ENCODE results near the gene PLEKHA7.

PLEKHA7 gene

DNA sequence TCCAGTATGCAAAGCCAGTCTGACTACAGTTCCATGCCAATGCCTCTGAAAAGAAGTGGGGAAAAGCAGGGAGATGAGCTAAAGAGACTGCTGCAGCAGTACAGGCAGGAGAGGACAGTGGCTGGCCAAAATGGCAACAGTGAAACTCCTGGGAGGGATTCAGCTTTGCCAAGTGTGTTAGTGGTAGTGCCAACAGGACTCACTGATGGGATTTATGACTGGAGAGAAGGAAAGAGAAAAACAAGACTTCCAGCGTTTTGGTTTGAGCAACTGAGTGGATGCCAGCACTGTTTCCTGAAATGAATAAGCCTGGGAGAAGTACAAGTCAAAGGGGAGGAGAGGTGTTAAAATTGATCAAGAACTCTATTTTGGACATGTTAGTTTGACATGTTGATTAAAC lies 80.9 kb downstream of the PLEKHA7 start:
- Histone ChIP-seq H3K4me3 (ENCODE audit: low read depth in 1 of 5, low read length in 5 of 5) (no peak overlapping the region), H3K27ac (ENCODE audit: low read depth, low read length) (no peak overlapping the region), H3K9me3 (ENCODE audit: control insufficient read depth in 5 of 5, low read length in 5 of 5) (no peaks in the 10 kb centered on the region), H3K36me3 (ENCODE audit: control insufficient read depth in 5 of 5, insufficient read depth in 5 of 5, low read length in 5 of 5) (no peaks in the 10 kb centered on the region), H3K9ac (ENCODE audit: low read length in 5 of 5) (no peak overlapping the region), H3K27me3 (ENCODE audit: control insufficient read depth in 5 of 5, insufficient read depth in 4 of 5, low read length in 5 of 5) (no peaks in the 10 kb centered on the region), H3K4me1 (ENCODE audit: control insufficient read depth in 5 of 5, insufficient read depth in 5 of 5, low read length in 5 of 5) (peaks cover 2 to 38% (median 25%) of the 10 kb centered on the region in 5 donors)

DNA sequence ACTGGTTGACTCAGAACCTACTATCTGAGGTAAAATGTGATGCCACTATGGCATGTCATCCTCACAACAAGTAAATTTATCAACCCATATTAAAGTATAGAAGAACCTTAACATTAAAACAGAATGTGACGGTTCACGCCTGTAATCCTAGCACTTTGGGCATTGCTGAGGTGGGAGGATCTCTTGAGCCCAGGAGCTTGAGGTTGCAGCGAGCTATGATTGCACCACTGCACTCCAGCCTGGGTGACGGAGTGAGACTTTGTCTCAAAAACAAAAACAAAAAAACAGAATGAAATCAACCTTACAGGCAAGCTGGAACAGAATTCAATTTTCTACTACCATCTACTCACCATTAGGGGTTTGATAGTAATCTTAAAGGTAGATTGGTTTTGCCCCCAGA lies 86.2 kb downstream of the PLEKHA7 start:
- H3K27ac ChIP-seq (ENCODE audit: low read depth, low read length), result no peak overlapping the region
- H3K4me3 ChIP-seq (ENCODE audit: low read depth in 1 of 5, low read length in 5 of 5), result no peak overlapping the region
- no peak overlapping the region for H3K9ac ChIP-seq (ENCODE audit: low read length in 5 of 5)
- H3K36me3 ChIP-seq (ENCODE audit: control insufficient read depth in 5 of 5, insufficient read depth in 5 of 5, low read length in 5 of 5), result no peaks in the 10 kb centered on the region
- H3K27me3 ChIP-seq (ENCODE audit: control insufficient read depth in 5 of 5, insufficient read depth in 4 of 5, low read length in 5 of 5), result peaks cover 6 to 28% (median 15%) of the 10 kb centered on the region in 5 donors
- H3K9me3 ChIP-seq (ENCODE audit: control insufficient read depth in 5 of 5, low read length in 5 of 5), result no peaks in the 10 kb centered on the region
- peaks cover 1 to 43% (median 28%) of the 10 kb centered on the region in 5 donors for H3K4me1 ChIP-seq (ENCODE audit: control insufficient read depth in 5 of 5, insufficient read depth in 5 of 5, low read length in 5 of 5)

DNA sequence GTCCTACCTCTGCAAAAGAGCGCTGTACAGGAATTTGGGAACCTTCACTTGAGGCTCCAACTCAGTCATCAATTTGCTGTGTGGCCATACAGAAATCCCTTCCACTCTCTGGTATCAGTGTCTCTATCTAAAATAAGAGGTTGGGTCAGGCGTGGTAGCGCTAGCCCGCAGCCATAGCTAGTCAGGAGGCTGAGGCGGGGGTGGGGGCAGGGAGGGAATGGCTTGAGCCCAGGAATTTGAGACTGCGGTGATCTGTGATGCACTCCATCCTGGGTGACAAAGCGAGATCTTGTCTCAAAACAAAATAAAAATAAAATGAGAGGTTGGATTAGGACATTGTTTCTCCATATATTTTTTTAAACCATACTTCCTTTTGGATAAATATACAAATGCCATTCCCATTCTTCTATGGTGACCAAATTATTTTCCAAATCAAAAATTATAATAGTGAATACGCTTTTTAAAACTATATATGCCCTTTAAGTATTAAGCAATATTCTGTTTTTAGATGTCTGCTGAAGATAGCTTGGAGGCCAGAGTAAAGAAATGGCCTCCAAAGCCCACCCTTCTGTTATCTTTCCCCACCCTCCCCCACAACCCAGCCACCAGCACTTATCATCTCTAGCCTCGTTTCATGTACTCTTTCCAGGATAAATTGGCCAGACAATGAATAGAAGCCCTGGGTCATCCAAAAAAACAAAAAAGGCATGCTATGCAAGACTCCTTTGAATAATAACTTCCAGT lies 87.2 kb downstream of the PLEKHA7 start:
- no peak overlapping the region for H3K27ac ChIP-seq (ENCODE audit: low read depth, low read length)
- H3K36me3 ChIP-seq (ENCODE audit: control insufficient read depth in 5 of 5, insufficient read depth in 5 of 5, low read length in 5 of 5), result no peaks in the 10 kb centered on the region
- H3K4me1 ChIP-seq (ENCODE audit: control insufficient read depth in 5 of 5, insufficient read depth in 5 of 5, low read length in 5 of 5), result peaks cover 1 to 33% (median 22%) of the 10 kb centered on the region in 5 donors
- no peak overlapping the region for H3K9ac ChIP-seq (ENCODE audit: low read length in 5 of 5)
- peaks cover 6 to 28% (median 15%) of the 10 kb centered on the region in 5 donors for H3K27me3 ChIP-seq (ENCODE audit: control insufficient read depth in 5 of 5, insufficient read depth in 4 of 5, low read length in 5 of 5)
- no peaks in the 10 kb centered on the region for H3K9me3 ChIP-seq (ENCODE audit: control insufficient read depth in 5 of 5, low read length in 5 of 5)
- no peak overlapping the region for H3K4me3 ChIP-seq (ENCODE audit: low read depth in 1 of 5, low read length in 5 of 5)

DNA sequence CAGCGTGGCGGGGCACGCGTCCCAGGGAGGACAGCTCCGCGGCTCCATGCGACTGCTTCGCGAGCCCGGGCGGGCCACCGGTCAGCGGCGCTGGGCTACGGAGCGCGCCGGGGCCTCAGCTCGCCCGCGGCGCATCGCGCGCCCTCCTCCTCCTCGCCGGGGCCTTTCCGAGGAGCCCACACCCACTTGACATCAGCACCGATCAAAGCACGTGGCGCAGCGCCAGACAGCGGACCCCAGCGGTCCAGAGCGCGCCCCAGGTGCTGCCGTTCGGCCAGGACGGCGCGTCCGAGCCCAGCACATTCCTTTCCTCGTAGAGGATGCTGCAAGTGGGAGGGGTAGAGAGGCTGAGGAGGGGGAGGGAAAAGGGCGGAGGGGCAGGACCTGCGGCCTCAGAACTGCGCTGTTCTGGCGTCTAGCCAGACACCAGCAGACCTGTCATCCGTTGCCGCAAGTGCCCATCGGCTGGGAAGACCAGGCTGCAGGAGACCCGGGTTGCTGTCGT lies 88.6 kb downstream of the PLEKHA7 start:
- Histone ChIP-seq H3K9ac (ENCODE audit: low read length in 5 of 5) (no peak overlapping the region), H3K4me1 (ENCODE audit: control insufficient read depth in 5 of 5, insufficient read depth in 5 of 5, low read length in 5 of 5) (peaks cover 1 to 25% (median 17%) of the 10 kb centered on the region in 5 donors), H3K9me3 (ENCODE audit: control insufficient read depth in 5 of 5, low read length in 5 of 5) (no peaks in the 10 kb centered on the region), H3K4me3 (ENCODE audit: low read depth in 1 of 5, low read length in 5 of 5) (peak overlapping the region in 4 of 5 donors; percentile 60 to 67 (median 62)), H3K27ac (ENCODE audit: low read depth, low read length) (no peak overlapping the region), H3K36me3 (ENCODE audit: control insufficient read depth in 5 of 5, insufficient read depth in 5 of 5, low read length in 5 of 5) (no peaks in the 10 kb centered on the region), H3K27me3 (ENCODE audit: control insufficient read depth in 5 of 5, insufficient read depth in 4 of 5, low read length in 5 of 5) (peaks cover 6 to 28% (median 15%) of the 10 kb centered on the region in 5 donors)

DNA sequence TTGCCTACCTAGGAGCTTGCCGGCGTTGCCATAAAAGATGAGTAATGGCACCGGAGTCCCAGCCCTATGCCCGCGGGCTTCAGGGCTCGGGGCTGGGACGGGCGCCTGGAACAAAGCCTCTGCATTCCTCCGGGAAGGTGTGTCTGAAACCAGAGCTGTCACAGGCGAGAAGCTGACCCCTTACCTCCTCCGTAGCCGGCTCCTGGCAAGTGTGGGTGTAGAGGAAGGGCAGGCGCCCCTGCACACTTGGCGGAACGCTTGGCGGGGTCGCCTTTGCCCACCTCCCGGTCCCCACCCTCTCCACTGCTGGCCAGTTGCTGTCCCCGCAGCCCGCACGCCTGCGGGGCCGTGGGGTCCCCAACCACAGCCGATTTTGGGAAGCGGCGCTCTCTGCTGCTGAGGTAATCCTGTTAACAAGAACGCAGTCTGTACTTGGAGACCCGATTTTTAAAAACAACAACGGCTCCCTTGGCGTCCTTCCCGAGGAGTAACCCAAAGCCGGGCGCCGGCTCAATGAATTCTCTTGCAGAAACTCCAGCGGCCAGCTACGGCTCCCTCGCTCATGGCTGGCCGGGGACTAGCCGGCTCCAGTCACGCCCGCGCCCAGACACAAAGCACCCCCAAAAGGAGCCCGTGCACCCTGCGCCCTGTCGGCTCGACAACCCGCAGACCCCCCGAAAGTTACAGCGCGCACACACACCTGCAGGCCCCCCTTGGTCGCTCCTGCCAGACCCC lies 89.2 kb downstream of the PLEKHA7 start:
- Histone ChIP-seq H3K4me3 (ENCODE audit: low read depth in 1 of 5, low read length in 5 of 5) (peak overlapping the region in 4 of 5 donors; percentile 60 to 67 (median 62)), H3K27ac (ENCODE audit: low read depth, low read length) (no peak overlapping the region)

DNA sequence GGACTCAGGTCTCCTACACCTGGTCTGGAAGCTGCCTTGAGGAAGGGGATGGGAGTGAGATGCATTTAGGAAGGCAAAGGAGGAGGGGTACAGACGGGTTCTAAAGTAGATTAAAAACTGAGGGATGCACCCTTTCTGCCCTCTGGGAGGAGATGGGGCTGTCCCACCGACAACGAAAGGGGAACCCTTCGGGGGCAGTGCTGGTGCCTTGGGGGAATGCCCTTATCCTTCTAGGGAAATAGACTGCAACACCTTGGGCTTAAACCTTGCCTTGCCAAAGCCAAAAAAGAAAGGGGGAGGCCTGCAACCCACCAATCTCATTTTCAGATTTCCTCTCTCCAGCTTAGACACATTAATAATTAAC lies 89.8 kb downstream of the PLEKHA7 start:
- H3K9ac ChIP-seq (ENCODE audit: low read length in 5 of 5), result no peak overlapping the region
- peaks cover 1 to 25% (median 17%) of the 10 kb centered on the region in 5 donors for H3K4me1 ChIP-seq (ENCODE audit: control insufficient read depth in 5 of 5, insufficient read depth in 5 of 5, low read length in 5 of 5)
- H3K27ac ChIP-seq (ENCODE audit: low read depth, low read length), result no peak overlapping the region
- H3K4me3 ChIP-seq (ENCODE audit: low read depth in 1 of 5, low read length in 5 of 5), result peak overlapping the region in 2 of 5 donors; percentile 62 to 67
- peaks cover 6 to 28% (median 15%) of the 10 kb centered on the region in 5 donors for H3K27me3 ChIP-seq (ENCODE audit: control insufficient read depth in 5 of 5, insufficient read depth in 4 of 5, low read length in 5 of 5)
- no peaks in the 10 kb centered on the region for H3K9me3 ChIP-seq (ENCODE audit: control insufficient read depth in 5 of 5, low read length in 5 of 5)
- no peaks in the 10 kb centered on the region for H3K36me3 ChIP-seq (ENCODE audit: control insufficient read depth in 5 of 5, insufficient read depth in 5 of 5, low read length in 5 of 5)

More for the DNA sequence above, 89.2 kb downstream of the PLEKHA7 start:
- Histone ChIP-seq H3K9me3 (ENCODE audit: control insufficient read depth in 5 of 5, low read length in 5 of 5) (no peaks in the 10 kb centered on the region), H3K4me1 (ENCODE audit: control insufficient read depth in 5 of 5, insufficient read depth in 5 of 5, low read length in 5 of 5) (peaks cover 1 to 25% (median 17%) of the 10 kb centered on the region in 5 donors), H3K36me3 (ENCODE audit: control insufficient read depth in 5 of 5, insufficient read depth in 5 of 5, low read length in 5 of 5) (no peaks in the 10 kb centered on the region), H3K27me3 (ENCODE audit: control insufficient read depth in 5 of 5, insufficient read depth in 4 of 5, low read length in 5 of 5) (peaks cover 6 to 28% (median 15%) of the 10 kb centered on the region in 5 donors), H3K9ac (ENCODE audit: low read length in 5 of 5) (peak overlapping the region in 2 of 5 donors; percentile 11 to 48)

DNA sequence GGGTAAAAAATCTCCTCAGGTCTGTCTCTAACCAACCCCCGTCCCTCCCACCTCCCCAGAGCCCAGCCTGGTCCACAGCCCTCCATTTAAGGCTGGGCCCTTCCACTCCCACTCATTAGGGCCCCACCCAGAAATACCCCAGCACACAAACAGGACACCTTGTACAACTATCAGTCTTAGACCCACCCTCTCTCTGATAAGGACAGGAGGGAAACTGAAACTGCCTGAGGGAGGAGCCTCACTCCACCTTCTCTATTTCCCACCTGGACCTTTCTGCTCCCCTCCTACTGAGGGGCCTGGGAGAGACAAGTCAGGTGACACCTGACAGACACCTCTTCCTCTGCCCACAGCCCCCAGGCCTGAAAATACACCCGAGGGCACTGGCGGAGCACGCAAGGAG lies 90.2 kb downstream of the PLEKHA7 start:
- H3K9ac ChIP-seq (ENCODE audit: low read length in 5 of 5), result no peak overlapping the region
- H3K36me3 ChIP-seq (ENCODE audit: control insufficient read depth in 5 of 5, insufficient read depth in 5 of 5, low read length in 5 of 5), result no peaks in the 10 kb centered on the region
- H3K27ac ChIP-seq (ENCODE audit: low read depth, low read length), result no peak overlapping the region
- H3K4me3 ChIP-seq (ENCODE audit: low read depth in 1 of 5, low read length in 5 of 5), result no peak overlapping the region
- H3K9me3 ChIP-seq (ENCODE audit: control insufficient read depth in 5 of 5, low read length in 5 of 5), result no peaks in the 10 kb centered on the region
- H3K4me1 ChIP-seq (ENCODE audit: control insufficient read depth in 5 of 5, insufficient read depth in 5 of 5, low read length in 5 of 5), result peaks cover 1 to 25% (median 17%) of the 10 kb centered on the region in 5 donors
- H3K27me3 ChIP-seq (ENCODE audit: control insufficient read depth in 5 of 5, insufficient read depth in 4 of 5, low read length in 5 of 5), result peaks cover 6 to 28% (median 15%) of the 10 kb centered on the region in 5 donors

DNA sequence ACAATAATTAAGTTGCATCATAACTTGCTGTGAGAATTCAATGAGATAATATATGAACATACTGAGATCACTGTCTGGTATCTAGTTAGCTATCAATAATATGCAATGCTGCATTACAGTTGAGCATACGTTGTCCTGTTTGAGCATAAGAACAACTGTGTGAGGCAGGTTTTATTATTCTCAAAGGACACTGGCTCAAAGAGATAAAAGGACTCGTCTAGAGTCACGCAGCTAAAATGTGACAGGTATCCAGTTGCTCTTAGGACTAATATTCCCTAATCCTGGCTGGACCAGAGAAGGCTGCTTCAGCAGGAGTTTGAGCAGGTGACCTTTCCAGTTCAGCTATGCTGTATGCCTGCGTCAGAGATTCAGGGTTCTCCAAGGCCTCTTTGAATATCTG lies 92.5 kb downstream of the PLEKHA7 start:
- no peak overlapping the region for H3K27ac ChIP-seq (ENCODE audit: low read depth, low read length)
- no peak overlapping the region for H3K9ac ChIP-seq (ENCODE audit: low read length in 5 of 5)
- no peak overlapping the region for H3K4me3 ChIP-seq (ENCODE audit: low read depth in 1 of 5, low read length in 5 of 5)
- H3K36me3 ChIP-seq (ENCODE audit: control insufficient read depth in 5 of 5, insufficient read depth in 5 of 5, low read length in 5 of 5), result no peaks in the 10 kb centered on the region
- H3K9me3 ChIP-seq (ENCODE audit: control insufficient read depth in 5 of 5, low read length in 5 of 5), result no peaks in the 10 kb centered on the region
- peaks cover 1 to 19% (median 17%) of the 10 kb centered on the region in 5 donors for H3K4me1 ChIP-seq (ENCODE audit: control insufficient read depth in 5 of 5, insufficient read depth in 5 of 5, low read length in 5 of 5)
- H3K27me3 ChIP-seq (ENCODE audit: control insufficient read depth in 5 of 5, insufficient read depth in 4 of 5, low read length in 5 of 5), result peaks cover 6 to 27% (median 15%) of the 10 kb centered on the region in 5 donors

DNA sequence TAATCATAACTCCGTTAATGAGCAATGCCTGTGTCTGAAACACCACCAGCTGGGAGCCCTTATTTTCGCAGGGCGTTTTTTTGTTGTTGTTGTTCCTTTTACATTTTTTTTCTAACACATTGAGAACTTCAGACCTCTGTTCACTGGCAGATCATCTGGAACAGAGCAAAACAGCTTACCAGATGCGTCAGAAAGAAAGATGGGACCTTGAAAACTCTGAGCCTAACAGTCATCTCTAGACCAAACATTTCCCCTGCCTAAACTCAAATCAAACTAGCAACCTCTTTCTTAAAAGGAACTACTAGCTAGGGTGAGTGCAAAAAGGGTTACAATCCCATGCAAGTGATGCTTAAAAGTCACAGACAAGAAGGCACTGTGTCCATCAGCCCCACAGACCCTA lies 93.2 kb downstream of the PLEKHA7 start:
- H3K9me3 ChIP-seq (ENCODE audit: control insufficient read depth in 5 of 5, low read length in 5 of 5), result no peaks in the 10 kb centered on the region
- no peak overlapping the region for H3K9ac ChIP-seq (ENCODE audit: low read length in 5 of 5)
- H3K36me3 ChIP-seq (ENCODE audit: control insufficient read depth in 5 of 5, insufficient read depth in 5 of 5, low read length in 5 of 5), result no peaks in the 10 kb centered on the region
- peaks cover under 1 to 21% (median 11%) of the 10 kb centered on the region in 5 donors for H3K27me3 ChIP-seq (ENCODE audit: control insufficient read depth in 5 of 5, insufficient read depth in 4 of 5, low read length in 5 of 5)
- H3K4me1 ChIP-seq (ENCODE audit: control insufficient read depth in 5 of 5, insufficient read depth in 5 of 5, low read length in 5 of 5), result peaks cover 1 to 23% (median 15%) of the 10 kb centered on the region in 5 donors
- H3K4me3 ChIP-seq (ENCODE audit: low read depth in 1 of 5, low read length in 5 of 5), result no peak overlapping the region
- H3K27ac ChIP-seq (ENCODE audit: low read depth, low read length), result no peak overlapping the region

DNA sequence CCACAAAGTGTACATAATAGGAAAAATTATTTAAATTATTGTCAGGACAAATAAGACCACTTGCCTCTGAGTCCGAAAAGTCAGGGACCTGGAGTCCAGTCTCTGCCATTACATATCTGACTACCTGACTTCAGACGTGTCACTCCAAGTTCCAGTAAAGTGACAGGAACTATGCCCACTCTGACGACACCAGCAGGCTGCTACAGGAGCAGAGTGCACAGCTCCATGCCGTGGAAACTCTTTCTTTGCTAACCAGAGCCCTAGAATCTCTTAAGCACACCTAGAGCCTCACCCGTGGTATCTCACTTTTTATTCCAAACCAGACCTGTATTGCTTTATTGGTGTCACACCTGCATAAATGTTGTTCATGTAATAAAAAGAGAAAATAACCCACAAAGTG lies 93.7 kb downstream of the PLEKHA7 start:
- Histone ChIP-seq H3K4me3 (ENCODE audit: low read depth in 1 of 5, low read length in 5 of 5) (no peak overlapping the region), H3K4me1 (ENCODE audit: control insufficient read depth in 5 of 5, insufficient read depth in 5 of 5, low read length in 5 of 5) (peaks cover 0 to 18% (median 10%) of the 10 kb centered on the region in 5 donors), H3K36me3 (ENCODE audit: control insufficient read depth in 5 of 5, insufficient read depth in 5 of 5, low read length in 5 of 5) (no peaks in the 10 kb centered on the region), H3K27me3 (ENCODE audit: control insufficient read depth in 5 of 5, insufficient read depth in 4 of 5, low read length in 5 of 5) (peaks cover 0 to 16% (median 9%) of the 10 kb centered on the region in 5 donors), H3K9ac (ENCODE audit: low read length in 5 of 5) (no peak overlapping the region), H3K27ac (ENCODE audit: low read depth, low read length) (no peak overlapping the region), H3K9me3 (ENCODE audit: control insufficient read depth in 5 of 5, low read length in 5 of 5) (no peaks in the 10 kb centered on the region)

Data from subcutaneous abdominal adipose tissue (tissue), 5 donors.